Middle frontal gyrus (tissue), 1 donor: ENCODE data around the gene CD58.
"Not testable (repeated sequence)": the region's sequence is repeated elsewhere in the genome, so short reads cannot be mapped to it uniquely, and the experiment has no call there.

ENCODE experiments used
- DNase-seq: peaks from one replicate; pipeline ENCODE4 v3.0.0-alpha.2; 2015; ENCODE audit warnings: low spot score; ENCODE audit errors: extremely low spot score

Gene CD58

DNA sequence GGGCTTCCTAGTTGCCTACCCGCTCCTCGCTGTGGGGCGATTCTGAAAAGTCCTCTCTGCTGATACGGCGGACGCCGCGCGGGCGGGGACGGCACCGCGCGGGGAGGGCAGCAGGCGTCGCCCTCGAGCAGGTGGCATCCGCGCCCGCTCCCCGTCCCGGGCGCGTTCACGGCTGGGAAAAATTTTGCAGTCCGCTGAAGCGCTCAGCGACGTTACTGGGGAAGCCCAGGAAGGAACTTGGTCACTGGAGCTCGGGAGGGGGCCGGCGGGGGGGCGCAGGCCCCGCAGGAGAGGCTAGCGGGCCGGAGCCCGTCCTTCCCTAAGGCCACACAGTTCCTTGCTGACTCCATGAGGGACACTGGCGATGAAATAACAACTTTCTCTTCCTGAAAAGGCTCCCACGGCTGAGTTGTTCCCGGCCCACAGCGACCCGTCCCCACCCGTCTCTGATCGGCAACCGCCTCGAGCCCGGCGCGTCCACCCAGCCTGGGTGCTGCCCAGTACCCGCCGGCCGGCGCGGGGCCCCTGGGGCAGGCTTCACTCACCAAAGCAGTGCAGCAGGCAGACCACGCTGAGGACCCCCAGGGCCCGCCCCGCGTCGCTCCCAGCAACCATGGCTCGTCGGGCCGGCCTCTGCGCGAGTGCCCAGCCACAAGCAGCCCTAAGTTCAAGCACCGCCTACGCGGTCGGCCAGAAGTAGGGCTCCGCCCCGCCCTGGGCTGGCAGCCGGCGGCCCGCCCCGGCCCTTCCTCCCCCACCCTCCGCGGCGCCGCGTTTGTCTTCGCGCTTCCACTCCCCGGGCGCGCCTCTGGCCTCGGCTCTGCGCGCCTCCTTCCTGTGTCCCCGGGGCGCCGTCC lies at the start of gene CD58:
TSS of gene CD58 (minus strand) at position 669 of the 857 bp plus-strand sequence. CDS start at position 615, 54 bp downstream.
- peak; percentile 10 for DNase-seq

DNA sequence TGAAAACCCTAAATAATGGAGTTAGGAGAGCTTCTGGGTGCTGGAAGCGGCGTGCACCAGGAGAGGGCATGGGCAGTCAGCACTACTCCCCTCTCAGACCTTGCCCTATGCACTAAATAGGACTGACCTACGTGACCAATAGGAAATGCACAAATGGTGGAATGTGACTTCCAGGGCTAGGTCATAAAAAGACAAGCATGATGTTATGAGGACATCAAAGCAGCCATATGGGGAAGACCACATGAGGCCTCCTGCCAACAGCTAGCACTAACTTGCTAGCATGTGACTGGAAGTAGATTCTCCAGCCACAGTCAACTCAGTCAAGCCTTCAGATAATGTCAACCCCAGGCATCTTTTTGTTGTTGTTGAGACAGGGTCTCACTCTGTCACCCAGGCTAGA lies 49.6 kb upstream of the CD58 start:
- DNase-seq = not testable (repeated sequence)

- DNase-seq = not testable (repeated sequence)
Observed at GRCh38 chr1:116619106-116619505, 48.3 kb upstream of the CD58 start.

DNA sequence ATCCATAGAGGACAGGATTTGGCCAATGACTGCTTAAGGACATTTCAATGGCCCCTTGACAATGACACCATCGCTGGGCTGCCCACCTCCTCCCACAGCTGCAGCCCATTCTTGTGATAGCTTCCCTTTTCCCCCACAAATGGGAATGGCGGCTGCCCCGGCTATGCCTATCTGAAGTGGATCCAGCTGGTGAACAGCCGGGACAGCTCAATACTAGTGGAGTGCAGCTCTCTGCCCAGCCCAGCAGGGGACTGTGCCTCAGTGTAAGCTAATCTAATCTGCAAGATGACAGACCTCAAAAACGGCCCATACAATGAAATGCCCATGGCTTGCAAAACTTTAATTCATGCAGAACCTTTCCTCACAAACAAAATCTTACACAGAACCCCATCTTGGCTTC lies 47.0 kb upstream of the CD58 start:
- DNase-seq = not testable (repeated sequence)

GRCh38 chr1:116613825-116614224 lies 43.0 kb upstream of the CD58 start:
- DNase-seq = not testable (repeated sequence)

GRCh38 chr1:116609801-116610371 lies 39.1 kb upstream of the CD58 start:
- DNase-seq = not testable (repeated sequence)

DNA sequence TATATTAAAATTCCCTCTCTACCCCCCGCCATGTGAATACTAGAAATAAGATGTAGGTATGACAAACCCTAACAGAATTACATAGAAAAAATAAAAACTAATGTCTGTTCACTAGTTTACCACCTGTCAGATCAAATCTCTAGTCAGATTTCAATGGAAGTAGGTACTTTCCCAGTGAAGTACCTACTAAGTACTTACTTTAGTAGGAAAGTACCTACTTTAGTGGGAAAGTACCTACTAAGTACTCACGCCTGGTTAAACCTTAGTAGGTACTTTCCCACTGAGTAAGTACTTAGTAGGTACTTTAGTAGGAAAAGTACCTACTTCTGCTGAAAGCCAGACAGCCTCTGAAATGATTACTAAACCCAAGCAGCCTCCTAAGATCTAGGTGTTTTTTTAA lies 38.0 kb upstream of the CD58 start:
- DNase-seq = not testable (repeated sequence)

GRCh38 chr1:116608151-116608550 lies 37.3 kb upstream of the CD58 start:
- not testable (repeated sequence) for DNase-seq

DNA sequence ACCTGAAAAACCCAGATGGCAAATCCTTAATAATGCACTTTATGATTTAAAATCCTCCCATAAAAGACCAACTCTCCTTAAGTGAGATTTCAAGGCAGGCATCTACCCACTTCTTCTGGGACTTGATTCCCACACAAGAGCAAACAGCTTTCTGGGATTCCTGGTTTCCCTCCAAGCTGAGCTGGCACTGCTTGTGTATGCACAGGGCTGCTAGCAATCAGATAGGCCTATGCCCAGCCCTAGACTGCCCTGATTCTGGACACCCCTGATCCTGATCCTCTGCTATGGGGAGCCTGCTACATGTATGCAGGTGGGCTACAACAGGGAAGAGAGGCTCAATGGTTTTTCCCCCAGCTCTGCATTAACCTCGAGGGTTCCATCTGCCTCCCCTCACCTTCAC lies 36.6 kb upstream of the CD58 start:
- not testable (repeated sequence) for DNase-seq

- DNase-seq = not testable (repeated sequence)
Observed at GRCh38 chr1:116606067-116606466, 35.2 kb upstream of the CD58 start.

GRCh38 chr1:116605315-116605714 lies 34.5 kb upstream of the CD58 start:
- DNase-seq = no peak

DNA sequence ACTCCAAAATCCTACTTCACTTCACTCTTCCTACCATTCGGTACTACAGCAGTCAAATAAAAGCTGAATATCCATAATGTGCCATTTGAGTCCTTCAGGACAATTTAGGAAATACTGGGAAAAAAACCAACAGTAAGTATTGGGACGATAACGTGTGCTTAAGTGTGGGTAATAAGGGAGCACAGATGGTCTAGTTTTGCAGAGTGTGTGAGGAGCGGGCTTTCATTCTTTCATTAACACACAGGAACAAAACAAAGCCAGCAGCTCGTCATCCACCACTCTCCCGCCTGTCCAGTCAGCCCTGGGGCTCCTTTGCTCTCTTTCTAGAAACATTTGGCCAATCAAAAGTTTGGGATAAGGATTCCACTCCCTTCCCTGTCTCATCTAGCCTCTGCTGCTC lies 33.6 kb upstream of the CD58 start:
- DNase-seq = not testable (repeated sequence)

- DNase-seq = not testable (repeated sequence)
Observed at GRCh38 chr1:116603646-116604045, 32.8 kb upstream of the CD58 start.

DNA sequence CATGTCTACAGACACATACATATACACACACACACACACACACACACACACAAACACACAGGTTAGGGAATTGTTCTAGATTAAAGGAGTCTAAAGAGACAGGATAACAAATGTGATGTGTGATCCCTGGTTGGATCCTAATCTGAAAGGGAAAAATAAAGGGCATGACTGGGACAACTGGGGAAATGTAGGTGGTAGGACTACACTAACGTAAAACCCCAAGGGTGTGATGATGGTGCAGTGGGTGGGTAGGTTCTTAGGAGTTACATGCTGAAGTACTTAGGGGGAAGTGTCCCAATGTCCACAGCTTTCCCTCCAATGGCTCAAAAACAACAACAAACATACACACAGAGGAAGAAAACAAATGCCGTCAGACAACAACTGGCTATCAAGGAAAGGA lies 28.5 kb upstream of the CD58 start:
- not testable (repeated sequence) for DNase-seq

DNA sequence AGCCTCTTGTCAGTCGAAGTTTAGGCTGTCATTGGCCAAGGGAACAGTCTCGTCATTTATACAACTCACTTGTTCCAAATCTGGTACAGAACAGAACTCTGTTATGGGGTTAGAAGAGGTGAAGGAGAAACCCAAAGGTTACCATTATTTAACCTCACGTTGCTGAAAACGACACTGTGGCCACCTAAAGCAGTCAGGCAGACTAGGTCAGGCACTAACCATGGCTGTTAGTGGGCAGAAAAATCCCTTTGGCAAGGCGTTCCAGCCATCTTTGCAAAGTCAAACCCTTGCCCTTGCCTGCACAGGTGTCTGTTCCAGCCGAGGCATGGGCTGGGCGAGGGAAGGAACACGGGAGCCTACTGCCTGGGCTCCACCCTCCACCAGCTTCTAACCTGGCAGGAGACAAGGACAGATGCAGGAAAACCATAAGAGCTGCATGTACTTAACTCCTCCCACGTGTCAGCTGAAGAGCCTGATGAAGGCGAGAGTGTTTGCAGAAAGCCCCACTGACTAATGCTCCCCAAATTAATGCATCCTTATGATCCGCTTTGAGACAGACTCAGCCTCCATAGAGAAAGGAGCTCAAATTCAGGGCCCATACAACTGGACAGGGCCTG lies 27.7 kb upstream of the CD58 start:
- DNase-seq = not testable (repeated sequence)

- DNase-seq = not testable (repeated sequence)
Observed at GRCh38 chr1:116597388-116597787, 26.6 kb upstream of the CD58 start.

DNA sequence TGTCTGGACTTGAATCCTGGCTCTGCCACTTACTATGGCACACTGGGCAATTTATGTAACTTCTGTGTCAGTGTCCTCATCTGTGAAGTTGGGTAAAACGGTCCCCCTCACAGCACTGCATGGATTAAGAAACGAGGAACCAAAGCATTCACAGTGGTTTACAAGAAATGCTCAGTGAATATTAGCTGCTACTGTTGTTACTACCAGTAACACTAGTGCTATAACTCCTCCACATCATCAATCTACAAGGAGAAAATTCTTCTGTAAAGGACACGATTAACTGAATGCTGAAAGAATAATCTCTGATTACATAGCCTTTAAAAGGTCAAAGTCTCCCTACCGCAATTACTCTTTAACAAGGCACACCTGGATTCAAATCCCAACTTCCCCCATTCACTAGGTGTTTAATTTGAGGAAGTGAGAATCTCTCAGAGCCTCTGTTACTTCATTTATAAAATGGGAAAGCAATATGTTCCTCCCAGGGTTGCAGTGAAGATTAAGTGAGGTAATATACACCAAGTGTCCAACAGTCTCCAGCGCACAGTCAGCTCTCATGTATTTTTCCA lies 26.0 kb upstream of the CD58 start:
- not testable (repeated sequence) for DNase-seq

- DNase-seq = not testable (repeated sequence)
Observed at GRCh38 chr1:116595946-116596741, 25.3 kb upstream of the CD58 start.

DNA sequence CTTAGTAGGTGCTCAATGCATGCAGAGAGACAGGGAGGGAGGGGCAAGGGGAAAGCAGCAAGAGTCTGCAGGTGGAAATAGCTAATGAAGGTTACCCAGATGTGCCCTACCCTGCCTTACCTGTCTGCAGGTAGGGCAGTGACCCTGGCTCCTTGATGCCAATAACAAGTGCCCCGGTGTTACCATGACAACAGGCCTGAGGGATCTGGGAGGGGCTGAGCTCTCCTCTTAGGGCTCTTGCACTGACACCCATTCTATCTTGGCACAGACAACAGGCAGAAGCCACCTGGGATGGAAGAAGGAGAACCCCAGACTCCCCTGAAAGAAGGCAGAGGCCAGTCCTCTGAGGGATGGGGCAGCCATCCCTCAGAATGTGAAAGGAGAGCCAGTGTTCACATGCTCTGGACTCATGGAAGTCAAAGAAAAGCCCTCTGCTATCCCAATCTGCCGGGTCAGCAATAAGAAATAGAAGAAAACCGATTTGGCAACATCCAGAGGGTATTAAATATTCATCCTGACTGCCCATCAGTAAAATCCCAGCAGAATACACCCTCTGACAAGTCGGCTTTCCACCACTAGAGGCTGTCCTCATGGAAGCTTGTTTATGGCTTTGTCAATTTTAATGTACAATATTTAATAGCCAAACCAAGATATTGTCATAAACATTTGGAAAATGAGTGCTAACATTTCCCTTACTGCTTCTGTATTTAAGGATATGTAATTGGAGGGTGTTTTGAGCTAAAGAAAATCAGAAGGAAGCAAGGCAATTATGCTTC lies 24.4 kb upstream of the CD58 start:
- DNase-seq = not testable (repeated sequence)

DNA sequence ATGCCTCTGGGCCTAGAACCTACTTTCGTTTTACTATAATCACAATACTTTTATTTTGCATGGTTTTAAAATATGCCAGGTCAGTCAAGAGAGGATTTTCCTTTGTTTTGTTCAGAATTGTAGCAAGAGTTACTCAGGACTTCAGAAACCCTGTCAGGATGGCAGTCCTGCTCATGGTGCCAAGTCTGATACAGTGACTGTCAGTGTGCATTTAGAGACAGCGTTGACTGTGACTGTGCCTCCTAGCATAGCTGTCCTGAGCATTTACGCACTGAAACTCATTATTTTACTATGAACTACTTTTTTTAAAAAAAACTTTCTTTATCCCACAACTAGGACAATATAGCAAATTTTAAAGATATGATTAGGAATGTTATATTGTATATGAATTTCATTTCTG lies 23.2 kb upstream of the CD58 start:
- DNase-seq = not testable (repeated sequence)
